Tibial nerve (tissue), 4 donors: ENCODE measurements around the gene IL16.

Experiments
- EP300 ChIP-seq, 2 donors: sonication (generic); formaldehyde crosslinking; IDR thresholded peaks; one replicate each; pipeline ENCODE4 v1.6.1; 2017; ENCODE audit warnings: antibody characterized with exemption in 2 of 2, mild to moderate bottlenecking in 1 of 2
- POLR2A ChIP-seq, 2 donors: fragments of 450-650 bp; IDR thresholded peaks; one replicate each; pipeline ENCODE4 v1.6.1; 2017; ENCODE audit warnings: antibody characterized with exemption in 2 of 2, mild to moderate bottlenecking in 2 of 2, moderate library complexity in 2 of 2
- TF ChIP-seq, protein P1 (sequence below), 5 experiments: fragments of 200-600 bp in 3 of 5; fragments of 450-650 bp in 2 of 5; sonication (generic) in 3 of 5; IDR thresholded peaks; one replicate each; pipeline ENCODE4 v1.5.1; 2016 to 2019; ENCODE audit warnings: antibody characterized with exemption in 5 of 5, mild to moderate bottlenecking in 3 of 5, moderate library complexity in 2 of 5

DNA sequence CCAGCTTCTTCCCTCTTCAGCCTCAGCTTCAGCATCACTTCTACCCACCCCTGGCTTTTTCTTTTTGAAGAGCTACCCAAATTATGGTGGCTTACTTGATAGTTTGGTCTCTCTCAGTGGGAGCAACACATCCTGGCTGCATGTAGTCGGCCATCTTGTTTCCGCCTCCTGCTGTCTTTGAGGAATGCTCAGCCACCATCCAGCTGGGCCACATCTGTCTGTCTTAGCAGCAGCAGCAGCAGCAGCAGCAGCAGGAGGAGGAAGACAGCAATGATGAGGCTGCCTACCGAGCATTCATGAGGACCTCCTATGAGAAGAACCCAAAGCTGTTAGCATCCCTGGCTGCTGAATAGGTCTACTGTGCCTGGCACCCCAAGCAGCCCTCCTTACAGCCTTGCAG is 19.7 kb downstream of the IL16 start:
- TF ChIP-seq, protein P1, sequence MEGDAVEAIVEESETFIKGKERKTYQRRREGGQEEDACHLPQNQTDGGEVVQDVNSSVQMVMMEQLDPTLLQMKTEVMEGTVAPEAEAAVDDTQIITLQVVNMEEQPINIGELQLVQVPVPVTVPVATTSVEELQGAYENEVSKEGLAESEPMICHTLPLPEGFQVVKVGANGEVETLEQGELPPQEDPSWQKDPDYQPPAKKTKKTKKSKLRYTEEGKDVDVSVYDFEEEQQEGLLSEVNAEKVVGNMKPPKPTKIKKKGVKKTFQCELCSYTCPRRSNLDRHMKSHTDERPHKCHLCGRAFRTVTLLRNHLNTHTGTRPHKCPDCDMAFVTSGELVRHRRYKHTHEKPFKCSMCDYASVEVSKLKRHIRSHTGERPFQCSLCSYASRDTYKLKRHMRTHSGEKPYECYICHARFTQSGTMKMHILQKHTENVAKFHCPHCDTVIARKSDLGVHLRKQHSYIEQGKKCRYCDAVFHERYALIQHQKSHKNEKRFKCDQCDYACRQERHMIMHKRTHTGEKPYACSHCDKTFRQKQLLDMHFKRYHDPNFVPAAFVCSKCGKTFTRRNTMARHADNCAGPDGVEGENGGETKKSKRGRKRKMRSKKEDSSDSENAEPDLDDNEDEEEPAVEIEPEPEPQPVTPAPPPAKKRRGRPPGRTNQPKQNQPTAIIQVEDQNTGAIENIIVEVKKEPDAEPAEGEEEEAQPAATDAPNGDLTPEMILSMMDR (IDR thresholded peaks at IDR 0.05), result no peak
- TF ChIP-seq POLR2A (IDR thresholded peaks at IDR 0.05) (no peak), EP300 (IDR thresholded peaks at IDR 0.05) (no peak)
